HG03108 (cell line): ENCODE data around the gene PLA2G2C.
"Not testable (repeated sequence)": the region's sequence is repeated elsewhere in the genome, so short reads cannot be mapped to it uniquely, and the experiment has no call there.

Source experiments
- ATAC-seq: cut with Tn5 transposase; IDR thresholded peaks from one replicate; pipeline ENCODE4 v1.9.1; 2021; ENCODE audit warnings: moderate library complexity; ENCODE audit not compliant: unreplicated experiment

The PLA2G2C gene

GRCh38 chr1:20138346-20138745, 48.0 kb downstream of the PLA2G2C start:
- ATAC-seq: no peak

GRCh38 chr1:20137604-20138003, 48.7 kb downstream of the PLA2G2C start:
- ATAC-seq: no peak

- ATAC-seq: no peak
Measured at GRCh38 chr1:20137055-20137454, 49.3 kb downstream of the PLA2G2C start.

GRCh38 chr1:20136249-20136648, 50.1 kb downstream of the PLA2G2C start:
- ATAC-seq: no peak

- no peak for ATAC-seq
Measured at GRCh38 chr1:20134995-20135394, 51.3 kb downstream of the PLA2G2C start.

GRCh38 chr1:20130518-20130917, 55.8 kb downstream of the PLA2G2C start:
- ATAC-seq: not testable (repeated sequence)

- ATAC-seq: no peak
Measured at GRCh38 chr1:20126806-20127440, 59.4 kb downstream of the PLA2G2C start.

GRCh38 chr1:20126041-20126805, 60.1 kb downstream of the PLA2G2C start:
- peak; percentile 45 for ATAC-seq

- ATAC-seq: no peak
Measured at GRCh38 chr1:20125100-20125499, 61.2 kb downstream of the PLA2G2C start.

- no peak for ATAC-seq
Measured at GRCh38 chr1:20124456-20125057, 61.8 kb downstream of the PLA2G2C start.

- ATAC-seq: no peak
Measured at GRCh38 chr1:20123722-20124455, 62.4 kb downstream of the PLA2G2C start.

- ATAC-seq: no peak
Measured at GRCh38 chr1:20120796-20121195, 65.5 kb downstream of the PLA2G2C start.

- ATAC-seq: no peak
Measured at GRCh38 chr1:20119347-20119746, 67.0 kb downstream of the PLA2G2C start, which contains the start of gene PLA2G2D. Gene PLA2G2D, minus strand, starts transcription at chr1:20119536. Its CDS starts 38 bp downstream, at chr1:20119498.

- ATAC-seq: no peak
Measured at GRCh38 chr1:20117236-20117635, 69.1 kb downstream of the PLA2G2C start.

GRCh38 chr1:20115916-20116315, 70.4 kb downstream of the PLA2G2C start:
- ATAC-seq: no peak

GRCh38 chr1:20115479-20115878, 70.8 kb downstream of the PLA2G2C start:
- no peak for ATAC-seq

GRCh38 chr1:20114021-20114648, 72.2 kb downstream of the PLA2G2C start:
- ATAC-seq: no peak
